WTC11 (cell line): Measurements from ENCODE around the gene CARM1. TPM values are rescaled to one million over a fixed set of nuclear protein-coding genes. Genes with fewer than 3 reads are reported as not detected.

Source experiments
- ATAC-seq: fragments of 200-7000 bp; cut with Tn5 transposase; 2 replicates; pipeline ENCODE4 v1.10.0; 2021; ENCODE audit warnings: mild to moderate bottlenecking, moderate library complexity
- CTCF ChIA-PET: fragments of 300-600 bp; sonication (Branson Sonifier 250); formaldehyde crosslinking; loops from one replicate; lab custom pipeline; 2021; ENCODE audit warnings: antibody characterized with exemption; lab: Charles Lee
- POLR2A ChIA-PET: fragments of 350-600 bp; sonication (Branson Sonifier 250); formaldehyde crosslinking; loops from one replicate; lab custom pipeline; 2021; ENCODE audit warnings: antibody characterized with exemption; lab: Charles Lee
- DNase-seq: peaks from one replicate; pipeline ENCODE4 v3.0.0; 2021; ENCODE audit warnings: low spot score
- H3K27ac Mint-ChIP-seq: 2 replicates; pipeline ENCODE4 v1.8.0; 2021; ENCODE audit warnings: mixed read lengths
- H3K27me3 Mint-ChIP-seq: 2 replicates; pipeline ENCODE4 v1.8.0; 2021; ENCODE audit warnings: low read depth, mild to moderate bottlenecking, moderate library complexity, mixed read lengths
- H3K36me3 Mint-ChIP-seq: 2 replicates; pipeline ENCODE4 v1.8.0; 2021; ENCODE audit warnings: mixed read lengths
- H3K4me1 Mint-ChIP-seq: 2 replicates; pipeline ENCODE4 v1.8.0; 2022; ENCODE audit warnings: mixed read lengths
- H3K4me3 Mint-ChIP-seq: 2 replicates; pipeline ENCODE4 v1.8.0; 2021; ENCODE audit warnings: mild to moderate bottlenecking, moderate library complexity, mixed read lengths
- H3K9me3 Mint-ChIP-seq: 2 replicates; pipeline ENCODE4 v1.8.0; 2021; ENCODE audit warnings: mixed read lengths
- E2F1 ChIP-seq: sonication (generic); formaldehyde crosslinking; IDR thresholded peaks from 2 replicates; pipeline ENCODE4 v1.8.0; 2022; ENCODE audit warnings: mild to moderate bottlenecking, missing genetic modification reagents
- ETV6 ChIP-seq: sonication (generic); formaldehyde crosslinking; IDR thresholded peaks from 2 replicates; pipeline ENCODE4 v1.8.1; 2022; ENCODE audit warnings: mild to moderate bottlenecking, missing genetic modification reagents
- FOXP1 ChIP-seq: sonication (generic); formaldehyde crosslinking; IDR thresholded peaks from 2 replicates; pipeline ENCODE4 v1.8.0; 2022; ENCODE audit warnings: missing genetic modification reagents, mild to moderate bottlenecking, moderate library complexity, borderline replicate concordance
- MAX ChIP-seq: sonication (generic); formaldehyde crosslinking; IDR thresholded peaks from 2 replicates; pipeline ENCODE4 v1.8.0; 2022; ENCODE audit warnings: mild to moderate bottlenecking, missing genetic modification reagents
- NFE2L1 ChIP-seq: sonication (generic); formaldehyde crosslinking; IDR thresholded peaks from 2 replicates; pipeline ENCODE4 v1.8.1; 2023; ENCODE audit warnings: missing genetic modification reagents
- NR3C1 ChIP-seq: sonication (generic); formaldehyde crosslinking; conservative IDR thresholded peaks from 2 replicates; pipeline ENCODE4 v1.8.1; 2023; ENCODE audit warnings: low read depth, mild to moderate bottlenecking, missing genetic modification reagents
- SMAD3 ChIP-seq: sonication (generic); formaldehyde crosslinking; IDR thresholded peaks from 2 replicates; pipeline ENCODE4 v1.8.0; 2022; ENCODE audit warnings: missing genetic modification reagents, mild to moderate bottlenecking, borderline replicate concordance
- ZBTB21 ChIP-seq: sonication (generic); formaldehyde crosslinking; IDR thresholded peaks from 2 replicates; pipeline ENCODE4 v1.8.1; 2023; ENCODE audit warnings: mild to moderate bottlenecking, missing genetic modification reagents, borderline replicate concordance
- ZNF121 ChIP-seq: sonication (generic); formaldehyde crosslinking; IDR thresholded peaks from 2 replicates; pipeline ENCODE4 v1.8.0; 2023; ENCODE audit warnings: missing genetic modification reagents
- ZNF232 ChIP-seq: sonication (generic); formaldehyde crosslinking; IDR thresholded peaks from 2 replicates; pipeline ENCODE4 v1.8.0; 2022; ENCODE audit warnings: mild to moderate bottlenecking, missing genetic modification reagents
- ZNF317 ChIP-seq: sonication (generic); formaldehyde crosslinking; IDR thresholded peaks from 2 replicates; pipeline ENCODE4 v1.8.1; 2023; ENCODE audit warnings: low read depth, mild to moderate bottlenecking, moderate library complexity, missing genetic modification reagents, borderline replicate concordance
- ZNF512 ChIP-seq: sonication (generic); formaldehyde crosslinking; IDR thresholded peaks from 2 replicates; pipeline ENCODE4 v1.8.1; 2022; ENCODE audit warnings: missing genetic modification reagents, borderline replicate concordance
- total RNA-seq: library from RNA; stranded (reverse); gene quantifications from 3 replicates; pipeline ENCODE4 v1.2.3, GENCODE V29; 2021
- TF ChIP-seq, protein P1 (sequence below): sonication (generic); formaldehyde crosslinking; IDR thresholded peaks from 2 replicates; pipeline ENCODE4 v1.8.1; 2022; ENCODE audit warnings: mild to moderate bottlenecking, moderate library complexity, missing genetic modification reagents
- TF ChIP-seq, protein P2 (sequence below): sonication (generic); formaldehyde crosslinking; IDR thresholded peaks from 2 replicates; pipeline ENCODE4 v1.8.1; 2023; ENCODE audit warnings: mild to moderate bottlenecking, moderate library complexity, missing genetic modification reagents
- TF ChIP-seq, protein P3 (sequence below): fragments of 250-450 bp; sonication (Bioruptor Pico); IDR thresholded peaks from 2 replicates; pipeline ENCODE4 v1.8.0; 2021; ENCODE audit warnings: mild to moderate bottlenecking
- TF ChIP-seq, protein P4 (sequence below): sonication (generic); formaldehyde crosslinking; IDR thresholded peaks from 2 replicates; pipeline ENCODE4 v1.8.1; 2022; ENCODE audit warnings: mild to moderate bottlenecking, missing genetic modification reagents, moderate library complexity, borderline replicate concordance
- TF ChIP-seq, protein P5 (sequence below): sonication (generic); formaldehyde crosslinking; IDR thresholded peaks from 2 replicates; pipeline ENCODE4 v1.8.0; 2023; ENCODE audit warnings: missing genetic modification reagents

CARM1 gene
- total RNA-seq, 1 experiment from 2014 or later, result 125 TPM

DNA sequence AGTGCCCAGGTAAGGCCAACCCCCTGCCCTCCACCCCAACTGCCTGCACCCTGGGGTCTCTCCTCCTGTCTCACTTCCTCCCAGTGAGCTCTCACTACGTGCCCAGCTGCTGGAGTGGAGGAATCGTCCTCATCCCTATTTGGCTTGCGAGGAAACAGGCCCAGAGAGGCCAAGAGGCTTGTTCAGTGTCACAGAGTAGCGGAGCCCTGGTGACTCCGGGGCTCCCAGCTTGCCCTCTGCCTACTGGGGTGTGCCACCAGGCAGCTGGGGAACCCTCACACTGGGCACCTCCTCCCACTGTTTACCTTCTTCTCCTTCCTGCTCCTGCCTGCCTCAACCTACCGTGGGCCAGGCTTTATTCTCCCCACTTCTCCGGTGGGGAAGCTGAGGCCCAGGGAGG, 41.0 kb upstream of the CARM1 start (continued):
- TF ChIP-seq, protein P1, sequence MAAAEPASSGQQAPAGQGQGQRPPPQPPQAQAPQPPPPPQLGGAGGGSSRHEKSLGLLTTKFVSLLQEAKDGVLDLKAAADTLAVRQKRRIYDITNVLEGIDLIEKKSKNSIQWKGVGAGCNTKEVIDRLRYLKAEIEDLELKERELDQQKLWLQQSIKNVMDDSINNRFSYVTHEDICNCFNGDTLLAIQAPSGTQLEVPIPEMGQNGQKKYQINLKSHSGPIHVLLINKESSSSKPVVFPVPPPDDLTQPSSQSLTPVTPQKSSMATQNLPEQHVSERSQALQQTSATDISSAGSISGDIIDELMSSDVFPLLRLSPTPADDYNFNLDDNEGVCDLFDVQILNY (CRISPR knock-in tag), result no peak
- TF ChIP-seq, protein P2, sequence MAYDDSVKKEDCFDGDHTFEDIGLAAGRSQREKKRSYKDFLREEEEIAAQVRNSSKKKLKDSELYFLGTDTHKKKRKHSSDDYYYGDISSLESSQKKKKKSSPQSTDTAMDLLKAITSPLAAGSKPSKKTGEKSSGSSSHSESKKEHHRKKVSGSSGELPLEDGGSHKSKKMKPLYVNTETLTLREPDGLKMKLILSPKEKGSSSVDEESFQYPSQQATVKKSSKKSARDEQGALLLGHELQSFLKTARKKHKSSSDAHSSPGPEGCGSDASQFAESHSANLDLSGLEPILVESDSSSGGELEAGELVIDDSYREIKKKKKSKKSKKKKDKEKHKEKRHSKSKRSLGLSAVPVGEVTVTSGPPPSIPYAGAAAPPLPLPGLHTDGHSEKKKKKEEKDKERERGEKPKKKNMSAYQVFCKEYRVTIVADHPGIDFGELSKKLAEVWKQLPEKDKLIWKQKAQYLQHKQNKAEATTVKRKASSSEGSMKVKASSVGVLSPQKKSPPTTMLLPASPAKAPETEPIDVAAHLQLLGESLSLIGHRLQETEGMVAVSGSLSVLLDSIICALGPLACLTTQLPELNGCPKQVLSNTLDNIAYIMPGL (CRISPR knock-in tag), result no peak
- no peak for TF ChIP-seq MAX
- TF ChIP-seq, protein P3, sequence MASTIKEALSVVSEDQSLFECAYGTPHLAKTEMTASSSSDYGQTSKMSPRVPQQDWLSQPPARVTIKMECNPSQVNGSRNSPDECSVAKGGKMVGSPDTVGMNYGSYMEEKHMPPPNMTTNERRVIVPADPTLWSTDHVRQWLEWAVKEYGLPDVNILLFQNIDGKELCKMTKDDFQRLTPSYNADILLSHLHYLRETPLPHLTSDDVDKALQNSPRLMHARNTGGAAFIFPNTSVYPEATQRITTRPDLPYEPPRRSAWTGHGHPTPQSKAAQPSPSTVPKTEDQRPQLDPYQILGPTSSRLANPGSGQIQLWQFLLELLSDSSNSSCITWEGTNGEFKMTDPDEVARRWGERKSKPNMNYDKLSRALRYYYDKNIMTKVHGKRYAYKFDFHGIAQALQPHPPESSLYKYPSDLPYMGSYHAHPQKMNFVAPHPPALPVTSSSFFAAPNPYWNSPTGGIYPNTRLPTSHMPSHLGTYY (CRISPR knock-in tag), result no peak
- TF ChIP-seq ZNF317, result no peak
- TF ChIP-seq NR3C1, result no peak
- TF ChIP-seq, protein P4, sequence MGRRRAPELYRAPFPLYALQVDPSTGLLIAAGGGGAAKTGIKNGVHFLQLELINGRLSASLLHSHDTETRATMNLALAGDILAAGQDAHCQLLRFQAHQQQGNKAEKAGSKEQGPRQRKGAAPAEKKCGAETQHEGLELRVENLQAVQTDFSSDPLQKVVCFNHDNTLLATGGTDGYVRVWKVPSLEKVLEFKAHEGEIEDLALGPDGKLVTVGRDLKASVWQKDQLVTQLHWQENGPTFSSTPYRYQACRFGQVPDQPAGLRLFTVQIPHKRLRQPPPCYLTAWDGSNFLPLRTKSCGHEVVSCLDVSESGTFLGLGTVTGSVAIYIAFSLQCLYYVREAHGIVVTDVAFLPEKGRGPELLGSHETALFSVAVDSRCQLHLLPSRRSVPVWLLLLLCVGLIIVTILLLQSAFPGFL (CRISPR knock-in tag), result no peak
- no peak for TF ChIP-seq ETV6 (CRISPR knock-in tag)

DNA sequence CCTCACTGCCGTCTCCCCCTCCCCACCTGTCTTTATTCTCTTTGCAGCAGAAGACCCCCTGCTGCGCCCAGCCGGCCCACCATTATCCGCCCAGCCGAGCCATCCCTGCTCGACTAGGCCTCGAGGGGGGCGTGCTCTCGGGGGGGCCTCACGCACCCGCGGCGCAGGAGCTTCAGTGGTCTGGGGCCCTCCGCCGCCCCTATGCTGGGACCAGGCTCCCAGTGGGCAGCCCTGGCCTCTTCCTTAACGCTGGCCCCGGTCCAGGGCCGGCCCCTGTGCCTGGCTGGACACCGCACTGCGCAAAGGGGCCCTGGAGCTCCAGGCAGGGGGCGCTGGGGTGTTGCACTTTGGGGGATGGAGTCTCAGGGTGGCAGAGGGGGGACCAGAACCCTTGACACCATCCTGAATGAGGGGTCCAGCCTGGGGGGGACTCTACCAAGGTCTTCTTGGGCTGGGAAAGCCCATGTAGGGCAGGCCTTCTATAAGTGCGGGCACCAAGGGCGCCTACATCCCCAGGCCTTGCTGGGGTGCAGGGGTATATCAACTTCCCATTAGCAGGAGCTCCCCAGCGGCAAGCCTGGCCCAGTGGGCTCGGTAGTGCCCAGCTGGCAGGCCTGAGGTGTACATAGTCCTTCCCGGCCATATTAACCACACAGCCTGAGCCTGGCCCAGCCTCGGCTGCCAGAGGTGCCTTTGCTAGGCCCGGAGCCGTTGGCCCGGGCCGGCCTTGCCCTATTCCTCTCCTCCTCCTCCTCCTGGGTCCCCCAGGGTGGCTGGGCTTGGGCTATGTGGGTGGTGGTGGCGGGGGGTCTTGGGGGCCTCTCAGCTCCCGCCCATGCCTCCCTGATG, 40.2 kb upstream of the CARM1 start:
- H3K9me3 Mint-ChIP-seq, result no peaks in the 10 kb centered on the region; the same call in 1 of the 2 replicates
- H3K4me3 Mint-ChIP-seq, result no peak overlapping the region
- peaks cover under 1% of the 10 kb centered on the region; the same call in 1 of the 2 replicates for H3K4me1 Mint-ChIP-seq
- H3K27ac Mint-ChIP-seq, result no peak overlapping the region
- ChIA-PET CTCF (interaction anchor here (1.2 to 4.5 kb wide), 3 partner anchors 27 to 113 kb away, joined by 4 to 23 read pairs (median 22); partner anchors contain the start of gene DNM2), POLR2A (no interaction called here)
- H3K36me3 Mint-ChIP-seq, result peaks cover 13% of the 10 kb centered on the region; the same call in 1 of the 2 replicates
- 0 out of 2 replicates have a peak, but pooled peaks cover under 1% of the 10 kb centered on the region for H3K27me3 Mint-ChIP-seq
- ATAC-seq (no peak), DNase-seq (no peak)
- TF ChIP-seq ZNF512, result no peak
- TF ChIP-seq ZNF232 (CRISPR knock-in tag), result no peak

DNA sequence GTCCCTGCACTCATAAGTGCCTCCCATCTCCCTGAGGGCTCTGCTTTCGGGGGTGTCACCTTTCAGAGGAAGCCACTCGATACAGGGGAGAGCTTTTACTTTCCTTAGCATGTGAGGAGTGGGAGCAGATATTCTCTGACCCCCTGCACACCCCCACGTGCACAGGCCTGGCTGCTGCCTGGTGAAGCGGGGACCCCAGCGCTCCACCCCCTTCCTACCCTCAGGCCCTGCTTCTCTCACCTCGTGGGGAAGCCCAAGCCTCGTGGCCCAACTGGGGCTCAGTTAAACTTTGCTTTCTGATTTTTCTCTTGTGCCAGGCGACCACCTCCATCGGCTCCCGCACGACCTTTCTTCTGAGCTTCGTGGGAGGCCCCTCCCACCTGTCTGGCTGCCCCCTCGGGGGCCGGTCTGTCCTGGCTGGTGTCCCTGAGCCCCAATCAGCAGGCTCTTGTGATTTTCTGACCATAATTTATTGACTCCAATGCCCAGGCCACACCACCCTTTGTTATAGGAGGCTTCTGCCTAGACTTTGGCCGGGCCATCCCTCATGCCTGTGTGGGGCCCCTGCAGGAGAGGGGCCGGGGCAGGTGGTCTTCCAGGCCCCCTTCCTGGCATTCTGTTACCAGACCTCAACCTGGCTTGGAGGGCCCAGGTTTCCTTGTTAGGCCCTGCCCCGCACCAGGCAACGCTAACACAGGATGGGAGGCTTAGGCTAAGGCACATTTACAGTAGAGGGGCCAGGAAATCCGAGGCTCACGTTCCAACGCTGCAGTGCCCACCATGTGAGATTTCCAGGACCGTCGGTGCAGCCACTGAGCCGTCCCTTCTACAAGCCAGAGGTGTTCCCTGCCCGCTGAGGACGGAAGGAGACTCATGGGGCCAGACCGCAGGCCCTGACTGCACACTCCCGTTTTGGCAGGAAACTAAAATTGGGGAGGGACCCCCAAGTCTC, 39.1 kb upstream of the CARM1 start:
- ChIA-PET POLR2A (no interaction called here), CTCF (interaction anchor here (1.1 kb wide), 1 partner anchor 32 kb away, joined by 4 read pairs; no protein-coding TSS in a partner anchor)
- Mint-ChIP-seq H3K4me3 (no peak overlapping the region), H3K27ac (no peak overlapping the region), H3K36me3 (peaks cover 12% of the 10 kb centered on the region; the same call in 1 of the 2 replicates), H3K27me3 (peaks cover 11% of the 10 kb centered on the region), H3K4me1 (peaks cover 10% of the 10 kb centered on the region), H3K9me3 (peaks cover 10% of the 10 kb centered on the region)
- DNase-seq (no peak), ATAC-seq (no peak)
- TF ChIP-seq, protein P2 (CRISPR knock-in tag), result no peak
- TF ChIP-seq E2F1 (CRISPR knock-in tag) (no peak), ZNF121 (CRISPR knock-in tag) (no peak), NFE2L1 (CRISPR knock-in tag) (no peak), FOXP1 (CRISPR knock-in tag) (no peak), ZBTB21 (CRISPR knock-in tag) (no peak), ETV6 (CRISPR knock-in tag) (no peak), SMAD3 (CRISPR knock-in tag) (no peak)
- TF ChIP-seq, protein P5, sequence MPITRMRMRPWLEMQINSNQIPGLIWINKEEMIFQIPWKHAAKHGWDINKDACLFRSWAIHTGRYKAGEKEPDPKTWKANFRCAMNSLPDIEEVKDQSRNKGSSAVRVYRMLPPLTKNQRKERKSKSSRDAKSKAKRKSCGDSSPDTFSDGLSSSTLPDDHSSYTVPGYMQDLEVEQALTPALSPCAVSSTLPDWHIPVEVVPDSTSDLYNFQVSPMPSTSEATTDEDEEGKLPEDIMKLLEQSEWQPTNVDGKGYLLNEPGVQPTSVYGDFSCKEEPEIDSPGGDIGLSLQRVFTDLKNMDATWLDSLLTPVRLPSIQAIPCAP (CRISPR knock-in tag), result no peak
